ENCODE measurements around the gene FHIT. TPM values are rescaled to one million over a fixed set of nuclear protein-coding genes. Genes with fewer than 3 reads are reported as not detected.

FHIT gene
- total RNA-seq, 1 experiment from 2014 or later: 9.8 TPM

GRCh38 chr3:60935709-60936108 lies 315.5 kb downstream of the FHIT start:
- ChIA-PET CTCF (no interaction called here), POLR2A (ENCODE audit: unreplicated experiment) (no interaction called here)
- BruUV-seq (replicated peaks): no TSS peak
- no peaks in the 10 kb centered on the region for H3K36me3 ChIP-seq (ENCODE audit: low read depth)
- no peak overlapping the region for H2AFZ ChIP-seq
- no peaks in the 10 kb centered on the region; the same call in 1 of the 2 replicates for H3K4me1 ChIP-seq (replicated peaks; ENCODE audit: insufficient read depth)
- H3F3A ChIP-seq (ENCODE audit: insufficient read depth, low read depth): no peaks in the 10 kb centered on the region
- TF ChIP-seq CTCF (conservative IDR thresholded peaks at IDR 0.05): no peak
- no peak for TF ChIP-seq EZH2 (IDR thresholded peaks at IDR 0.05; ENCODE audit: low read depth)
- intact Hi-C loops (cut with micrococcal nuclease; ENCODE audit: unreplicated experiment): no loop called here
- H3K9me3 ChIP-seq (ENCODE audit: insufficient read depth, low read depth): no peaks in the 10 kb centered on the region
- H3K4me2 ChIP-seq: no peak overlapping the region
- H3K79me2 ChIP-seq (ENCODE audit: low read depth): no peaks in the 10 kb centered on the region
- H3K27me3 ChIP-seq (ENCODE audit: insufficient read depth, low read depth): no peaks in the 10 kb centered on the region
- H3K9me2 ChIP-seq (ENCODE audit: insufficient read depth): no peaks in the 10 kb centered on the region
- H4K20me1 ChIP-seq (ENCODE audit: insufficient read depth): no peaks in the 10 kb centered on the region
- no peak overlapping the region for H3K27ac ChIP-seq
- DNase-seq: no peak
- H3K4me3 ChIP-seq: no peak overlapping the region

GRCh38 chr3:60933824-60934223 lies 317.4 kb downstream of the FHIT start:
- intact Hi-C loops (cut with micrococcal nuclease; ENCODE audit: unreplicated experiment): no loop called here
- no peak overlapping the region for H3K4me3 ChIP-seq
- no peaks in the 10 kb centered on the region for H3K79me2 ChIP-seq (ENCODE audit: low read depth)
- TF ChIP-seq EZH2 (IDR thresholded peaks at IDR 0.05; ENCODE audit: low read depth): no peak
- TF ChIP-seq CTCF (conservative IDR thresholded peaks at IDR 0.05): no peak
- no peaks in the 10 kb centered on the region for H3K9me3 ChIP-seq (ENCODE audit: insufficient read depth, low read depth)
- no peaks in the 10 kb centered on the region for H3K9me2 ChIP-seq (ENCODE audit: insufficient read depth)
- DNase-seq: no peak
- no peaks in the 10 kb centered on the region for H3K36me3 ChIP-seq (ENCODE audit: low read depth)
- no peak overlapping the region for H3K4me2 ChIP-seq
- no peaks in the 10 kb centered on the region for H4K20me1 ChIP-seq (ENCODE audit: insufficient read depth)
- no peak overlapping the region for H3K27ac ChIP-seq
- no peaks in the 10 kb centered on the region; the same call in 1 of the 2 replicates for H3K4me1 ChIP-seq (replicated peaks; ENCODE audit: insufficient read depth)
- H3K27me3 ChIP-seq (ENCODE audit: insufficient read depth, low read depth): no peaks in the 10 kb centered on the region
- ChIA-PET CTCF (no interaction called here), POLR2A (ENCODE audit: unreplicated experiment) (interaction anchor here (0.6 kb wide), 1 partner anchor 53 kb away, joined by 3 read pairs; no protein-coding TSS in a partner anchor)
- no TSS peak for BruUV-seq (replicated peaks)
- H3F3A ChIP-seq (ENCODE audit: insufficient read depth, low read depth): no peaks in the 10 kb centered on the region
- no peak overlapping the region for H2AFZ ChIP-seq

GRCh38 chr3:60932643-60933042 lies 318.6 kb downstream of the FHIT start:
- Histone ChIP-seq H3K27ac (no peak overlapping the region), H3K4me3 (no peak overlapping the region), H3F3A (ENCODE audit: insufficient read depth, low read depth) (no peaks in the 10 kb centered on the region), H2AFZ (no peak overlapping the region), H3K79me2 (ENCODE audit: low read depth) (no peaks in the 10 kb centered on the region), H3K9me3 (ENCODE audit: insufficient read depth, low read depth) (no peaks in the 10 kb centered on the region), H3K27me3 (ENCODE audit: insufficient read depth, low read depth) (no peaks in the 10 kb centered on the region), H3K4me1 (replicated peaks; ENCODE audit: insufficient read depth) (no peaks in the 10 kb centered on the region; the same call in 1 of the 2 replicates), H3K36me3 (ENCODE audit: low read depth) (no peaks in the 10 kb centered on the region), H3K9me2 (ENCODE audit: insufficient read depth) (no peaks in the 10 kb centered on the region), H3K4me2 (no peak overlapping the region), H4K20me1 (ENCODE audit: insufficient read depth) (no peaks in the 10 kb centered on the region)
- no peak for DNase-seq
- no TSS peak for BruUV-seq (replicated peaks)
- TF ChIP-seq CTCF (conservative IDR thresholded peaks at IDR 0.05) (no peak), EZH2 (IDR thresholded peaks at IDR 0.05; ENCODE audit: low read depth) (no peak)
- intact Hi-C loops (cut with micrococcal nuclease; ENCODE audit: unreplicated experiment): no loop called here
- ChIA-PET POLR2A (ENCODE audit: unreplicated experiment) (no interaction called here), CTCF (no interaction called here)

All from PC-9 (cell line).